HepG2 (cell line): ENCODE data around the gene TYMP. TPM values are rescaled to one million over a fixed set of nuclear protein-coding genes. Genes with fewer than 3 reads are reported as not detected.

Experiments
- CAMTA2 ChIP-seq: sonication (generic); formaldehyde crosslinking; IDR thresholded peaks from 2 replicates; pipeline ENCODE4 v1.4.0; 2020; ENCODE audit warnings: mild to moderate bottlenecking, missing genetic modification reagents, borderline replicate concordance
- DNMT1 ChIP-seq: sonication (generic); formaldehyde crosslinking; IDR thresholded peaks from 2 replicates; pipeline ENCODE4 v1.5.1; 2020; ENCODE audit warnings: mild to moderate bottlenecking, missing genetic modification reagents
- ESRRA ChIP-seq: sonication (generic); formaldehyde crosslinking; IDR thresholded peaks from 2 replicates; pipeline ENCODE4 v1.5.1; 2020; ENCODE audit warnings: mild to moderate bottlenecking, low read depth, missing genetic modification reagents
- ETS1 ChIP-seq: sonication (generic); formaldehyde crosslinking; IDR thresholded peaks from 2 replicates; pipeline ENCODE4 v1.4.0; 2020; ENCODE audit warnings: missing genetic modification reagents
- GMEB2 ChIP-seq: IDR thresholded peaks from 2 replicates; pipeline ENCODE4 v1.6.1; 2016; ENCODE audit warnings: missing biosample characterization, missing genetic modification reagents, low read depth
- HNRNPK ChIP-seq: fragments of 200-400 bp; formaldehyde crosslinking; IDR thresholded peaks from 2 replicates; pipeline ENCODE4 v1.6.1; 2018; ENCODE audit warnings: low read length, low read depth, moderate library complexity, mild to moderate bottlenecking; ENCODE audit not compliant: poor library complexity, severe bottlenecking
- HOXA3 ChIP-seq: sonication (generic); formaldehyde crosslinking; IDR thresholded peaks from 2 replicates; pipeline ENCODE4 v1.5.0; 2020; ENCODE audit warnings: missing genetic modification reagents
- HOXA9 ChIP-seq: sonication (generic); formaldehyde crosslinking; IDR thresholded peaks from 2 replicates; pipeline ENCODE4 v1.8.1; 2022; ENCODE audit warnings: missing genetic modification reagents, mild to moderate bottlenecking, moderate library complexity, borderline replicate concordance
- IKZF4 ChIP-seq: sonication (generic); formaldehyde crosslinking; IDR thresholded peaks from 2 replicates; pipeline ENCODE4 v1.5.1; 2020; ENCODE audit warnings: borderline replicate concordance, mild to moderate bottlenecking, low read depth, missing genetic modification reagents; ENCODE audit errors: not compliant biosample characterization
- IKZF5 ChIP-seq: IDR thresholded peaks from 2 replicates; pipeline ENCODE4 v1.6.1; 2018; ENCODE audit warnings: missing genetic modification reagents, mild to moderate bottlenecking, missing compliant biosample characterization
- KAT7 ChIP-seq: IDR thresholded peaks from 2 replicates; pipeline ENCODE4 v1.6.1; 2018; ENCODE audit warnings: borderline replicate concordance, missing compliant biosample characterization
- MAX ChIP-seq: IDR thresholded peaks from 2 replicates; pipeline ENCODE4 v1.6.1; 2012; ENCODE audit warnings: inconsistent platforms
- PLRG1 ChIP-seq: fragments of 450-650 bp; conservative IDR thresholded peaks from 2 replicates; pipeline ENCODE4 v1.6.1; 2016
- POLR2G ChIP-seq: fragments of 200-400 bp; formaldehyde crosslinking; IDR thresholded peaks from 2 replicates; pipeline ENCODE4 v1.6.1; 2018; ENCODE audit warnings: mild to moderate bottlenecking, low read depth, low read length, moderate library complexity
- SIX1 ChIP-seq: sonication (generic); formaldehyde crosslinking; IDR thresholded peaks from 2 replicates; pipeline ENCODE4 v1.4.0; 2020; ENCODE audit warnings: missing genetic modification reagents, borderline replicate concordance
- SMARCE1 ChIP-seq: fragments of 450-650 bp; IDR thresholded peaks from 2 replicates; pipeline ENCODE4 v1.6.1; 2017; ENCODE audit warnings: borderline replicate concordance
- ZBTB14 ChIP-seq: sonication (generic); formaldehyde crosslinking; IDR thresholded peaks from 2 replicates; pipeline ENCODE4 v1.4.0; 2020; ENCODE audit warnings: missing genetic modification reagents
- ZBTB38 ChIP-seq: sonication (generic); formaldehyde crosslinking; IDR thresholded peaks from 2 replicates; pipeline ENCODE4 v1.5.1; 2020; ENCODE audit warnings: mild to moderate bottlenecking, missing genetic modification reagents
- ZNF441 ChIP-seq: sonication (generic); formaldehyde crosslinking; IDR thresholded peaks from 2 replicates; pipeline ENCODE4 v1.7.0; 2021; ENCODE audit warnings: missing genetic modification reagents, borderline replicate concordance
- ZNF496 ChIP-seq: sonication (generic); formaldehyde crosslinking; IDR thresholded peaks from 2 replicates; pipeline ENCODE4 v1.8.1; 2023; ENCODE audit warnings: mild to moderate bottlenecking, moderate library complexity, missing genetic modification reagents; ENCODE audit not compliant: insufficient replicate concordance
- ZNF747 ChIP-seq: sonication (generic); formaldehyde crosslinking; IDR thresholded peaks from 2 replicates; pipeline ENCODE4 v1.8.1; 2023; ENCODE audit warnings: missing genetic modification reagents, mild to moderate bottlenecking, borderline replicate concordance
- ZNF768 ChIP-seq: sonication (generic); formaldehyde crosslinking; IDR thresholded peaks from 2 replicates; pipeline ENCODE4 v1.4.0; 2020; ENCODE audit warnings: missing genetic modification reagents
- polyA plus RNA-seq, 8 experiments: library from polyadenylated mRNA; depleted of rRNA in 3 of 8; stranded (reverse) in 7 of 8; unstranded in 1 of 8; fragments of >200 nt; fragmentation: Illumina TruSeq in 4 of 8; extraction: Trizol in 4 of 8; gene quantifications; 2 replicates each; pipeline versions ENCODE4 v1.2.1 to v1.2.3, GENCODE V29; 2011 to 2016; ENCODE audit warnings: low read depth in 4 of 8, missing spikeins in 1 of 8, mixed read lengths in 1 of 8; ENCODE audit not compliant: insufficient read depth in 1 of 8
- total RNA-seq, 5 experiments: library from RNA; depleted of rRNA; stranded (reverse); fragments of >200 nt; fragmentation: Illumina TruSeq; extraction: Trizol; gene quantifications; 2 replicates each; pipeline ENCODE4 v1.2.3, GENCODE V29; 2016; ENCODE audit warnings: low read depth in 1 of 5

Gene TYMP
- total and polyA plus RNA-seq, 2 of the 13 experiments (the other 11 are each of a cell fraction or from before 2014, with no cell fraction given), result 3.9 to 4.3 TPM

- peak; percentile 86 for TF ChIP-seq ZBTB14 (CRISPR knock-in tag)
- no peak for TF ChIP-seq IKZF4
- TF ChIP-seq ZNF768 (CRISPR knock-in tag), result 0 out of 2 replicates have a peak, but pooled peaks have one; percentile 14
- TF ChIP-seq ZNF747, result 0 out of 2 replicates have a peak, but pooled peaks have one; percentile 27
- TF ChIP-seq PLRG1, result no peak
- peak; percentile 31; the same call in 1 of the 2 replicates for TF ChIP-seq HOXA3 (CRISPR knock-in tag)
- no peak for TF ChIP-seq SMARCE1
- TF ChIP-seq MAX, result peak; percentile 51; the same call in 1 of the 2 replicates
- peak; percentile 70 for TF ChIP-seq HNRNPK
- 0 out of 2 replicates have a peak, but pooled peaks have one; percentile 44 for TF ChIP-seq KAT7 (CRISPR knock-in tag)
- 0 out of 2 replicates have a peak, but pooled peaks have one; percentile 6 for TF ChIP-seq POLR2G
- TF ChIP-seq IKZF5 (CRISPR knock-in tag), result 0 out of 2 replicates have a peak, but pooled peaks have one; percentile 15
- no peak for TF ChIP-seq GMEB2
- 0 out of 2 replicates have a peak, but pooled peaks have one; percentile 2 for TF ChIP-seq ZBTB38 (CRISPR knock-in tag)
- TF ChIP-seq CAMTA2 (CRISPR knock-in tag), result 0 out of 2 replicates have a peak, but pooled peaks have one; percentile 55
- TF ChIP-seq ESRRA, result 0 out of 2 replicates have a peak, but pooled peaks have one; percentile 35
- TF ChIP-seq HOXA9 (CRISPR knock-in tag), result no peak; the same call in 1 of the 2 replicates
- TF ChIP-seq SIX1 (CRISPR knock-in tag), result no peak
- no peak for TF ChIP-seq ETS1 (CRISPR knock-in tag)
- no peak for TF ChIP-seq ZNF496 (CRISPR knock-in tag)
- 0 out of 2 replicates have a peak, but pooled peaks have one; percentile 11 for TF ChIP-seq ZNF441 (CRISPR knock-in tag)
- 0 out of 2 replicates have a peak, but pooled peaks have one; percentile 24 for TF ChIP-seq DNMT1 (CRISPR knock-in tag)
- TF ChIP-seq, all 625 proteins: peak for 29
These were observed 1.7 kb upstream of the TYMP start (continued) for GRCh38 chr22:50531546-50531961.
